HPDE6-E6E7 (cell line): Measurements from ENCODE around the gene ETV6.

Experiments
- DNase-seq: peaks from one replicate; pipeline ENCODE4 v3.0.0; 2011; ENCODE audit warnings: missing footprints; ENCODE audit errors: extremely low spot score

The ETV6 gene

GRCh38 chr12:11758087-11758486 lies 108.6 kb downstream of the ETV6 start:
- DNase-seq = no peak

DNA sequence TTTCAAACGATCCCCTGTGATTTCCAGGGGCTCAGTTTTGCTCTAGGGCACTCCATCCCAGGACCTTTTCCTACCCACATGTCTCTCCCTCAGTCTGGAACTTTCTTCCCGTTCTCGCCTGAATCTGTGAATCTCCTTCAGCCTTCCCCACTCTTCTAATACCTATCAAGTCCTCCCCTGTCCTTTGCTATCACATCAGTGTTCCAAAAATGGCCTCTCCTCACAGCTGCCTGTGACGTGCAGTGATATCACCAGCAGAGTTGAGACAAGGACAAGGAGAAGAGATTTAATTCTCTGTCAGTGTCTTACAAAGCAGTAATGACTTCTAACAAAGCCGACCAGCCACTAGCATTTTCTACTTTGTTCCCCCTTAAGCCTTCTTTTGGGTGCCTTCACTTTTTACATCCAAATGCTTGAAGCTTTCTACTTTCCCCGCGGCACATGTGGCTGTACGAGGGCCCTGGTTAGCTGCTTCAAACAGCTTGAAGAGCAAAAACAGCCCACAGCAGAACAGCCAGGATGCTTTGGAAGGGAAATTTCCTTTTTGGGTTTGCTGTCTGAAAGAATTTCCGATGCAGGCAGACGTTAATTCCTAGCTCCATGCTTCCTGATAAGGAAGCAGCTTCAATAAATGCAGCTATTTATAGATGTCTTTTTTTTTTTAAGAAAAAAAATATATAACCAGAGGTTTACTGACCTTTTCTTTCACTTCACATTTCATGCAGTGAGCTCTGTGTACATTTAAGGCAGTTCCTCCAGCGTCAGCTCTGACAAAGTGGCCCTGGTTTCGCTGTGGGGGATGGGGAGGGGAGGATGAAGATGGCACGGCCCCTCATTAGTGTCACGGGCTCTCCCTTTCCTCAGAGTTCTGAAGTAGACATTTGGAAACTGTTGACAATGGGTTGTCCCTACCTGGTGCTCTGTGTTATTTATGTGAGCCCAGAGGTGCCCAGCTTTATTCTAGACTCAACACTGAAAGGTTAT lies 109.3 kb downstream of the ETV6 start:
- no peak for DNase-seq

DNA sequence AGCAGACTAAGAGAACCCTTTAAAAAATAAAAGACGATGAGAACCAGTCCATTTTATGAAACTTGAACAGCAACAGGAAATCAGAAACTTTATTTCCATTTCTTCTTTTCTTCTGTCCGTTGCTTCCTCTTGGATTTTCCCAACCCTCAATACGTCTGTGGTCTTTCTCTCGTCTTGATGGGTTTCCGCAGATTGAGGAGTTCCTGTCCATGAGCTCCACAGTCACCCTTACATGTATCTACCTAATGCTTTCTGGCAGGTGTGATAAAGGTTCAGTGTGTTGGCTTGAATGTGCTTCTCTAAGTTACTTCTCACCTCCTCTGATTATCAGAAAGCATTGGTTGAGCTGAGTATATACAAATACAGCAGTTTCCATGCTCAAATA lies 110.0 kb downstream of the ETV6 start:
- DNase-seq = no peak

GRCh38 chr12:11759899-11760298 lies 110.4 kb downstream of the ETV6 start:
- DNase-seq = no peak

GRCh38 chr12:11761869-11762567 lies 112.5 kb downstream of the ETV6 start:
- DNase-seq = no peak

- no peak for DNase-seq
These were observed 113.4 kb downstream of the ETV6 start for GRCh38 chr12:11762723-11763326.

DNA sequence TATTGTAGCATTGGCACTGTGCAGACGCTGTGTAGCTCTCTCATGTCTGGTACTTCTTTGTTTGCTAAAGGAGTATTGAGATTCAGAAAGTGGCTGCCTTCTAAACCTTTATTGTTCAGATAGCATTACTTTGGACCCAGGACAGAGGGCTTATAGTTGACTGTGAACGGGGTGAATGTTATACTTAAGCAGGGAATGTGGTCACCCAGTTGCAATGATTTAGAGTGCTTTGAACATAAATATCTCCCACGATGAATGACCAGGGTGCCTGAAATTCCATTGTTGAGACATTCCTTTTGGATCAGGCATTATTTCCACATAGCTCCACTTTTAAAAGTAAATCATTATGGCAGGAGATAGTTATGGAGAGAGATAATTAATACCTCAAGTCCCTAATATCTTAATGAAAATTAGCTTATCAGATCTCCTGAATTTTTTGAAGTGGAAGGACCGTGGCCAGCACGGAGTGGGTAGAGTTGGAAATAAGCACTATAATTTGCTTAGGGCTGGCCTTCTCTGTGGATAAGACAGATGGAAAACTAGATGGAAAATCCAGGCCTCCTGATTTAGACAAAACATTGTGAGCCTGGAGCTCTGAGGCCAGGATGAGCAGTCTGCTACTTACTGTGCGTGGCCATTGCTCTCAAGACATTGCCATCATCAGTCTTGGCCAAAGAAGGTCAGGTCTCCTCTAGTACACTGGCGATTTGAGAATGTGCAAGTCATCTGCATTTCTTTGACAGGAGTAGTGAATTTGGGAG lies 114.5 kb downstream of the ETV6 start:
- DNase-seq = no peak

DNA sequence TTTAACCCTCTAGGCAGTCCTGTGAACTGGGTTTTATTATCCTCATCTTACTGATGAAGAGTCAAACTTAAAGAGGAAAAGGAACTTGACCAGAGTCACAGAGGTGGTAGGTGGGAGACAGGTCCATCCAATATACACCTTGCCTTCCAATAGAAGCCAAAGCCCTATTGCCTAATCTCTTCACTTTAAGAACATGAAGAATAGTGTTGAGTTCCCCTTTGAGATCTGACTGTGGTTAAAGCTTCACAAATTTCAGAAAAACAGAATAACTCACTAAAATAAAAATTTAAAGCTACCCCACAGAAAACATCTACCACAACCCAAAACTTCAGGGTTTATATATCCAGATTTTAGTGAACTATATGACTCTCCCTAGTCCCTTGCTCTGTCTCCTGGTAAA lies 115.4 kb downstream of the ETV6 start:
- DNase-seq = no peak

GRCh38 chr12:11765421-11765816 lies 115.9 kb downstream of the ETV6 start:
- DNase-seq = no peak

- DNase-seq = no peak
These were observed 116.6 kb downstream of the ETV6 start for GRCh38 chr12:11765817-11766794.

DNA sequence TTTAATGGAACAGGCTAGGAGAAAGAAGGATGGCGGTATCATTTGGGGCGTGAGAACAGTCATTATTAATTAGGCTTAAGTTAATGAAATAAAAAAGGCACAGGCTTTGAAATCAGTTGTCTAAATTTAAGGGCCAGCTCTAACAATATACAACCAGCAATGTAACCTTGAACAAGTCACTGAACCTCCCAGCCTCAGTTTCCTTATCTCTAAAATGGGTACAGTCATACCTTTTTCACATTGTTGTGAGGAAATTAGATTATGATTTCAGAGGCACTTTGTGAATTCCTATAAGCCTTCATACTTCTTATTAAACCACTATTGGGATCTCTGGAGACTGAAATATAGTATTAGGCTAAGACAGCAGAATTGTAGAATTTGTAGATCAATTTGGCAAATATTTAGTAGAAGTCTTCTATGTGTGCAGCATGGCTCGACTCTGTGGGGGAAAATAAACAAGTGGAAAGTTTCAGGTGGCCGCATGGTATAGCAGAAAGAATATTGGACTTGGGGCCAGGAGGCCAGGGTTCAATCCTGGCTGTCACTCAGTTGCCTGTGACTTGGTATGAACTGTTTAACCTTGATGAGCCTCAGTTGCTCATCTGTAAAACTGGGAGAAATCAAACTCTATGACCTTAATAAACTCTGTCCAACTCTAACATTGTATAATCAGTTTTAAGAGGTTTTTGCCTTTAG lies 117.7 kb downstream of the ETV6 start:
- DNase-seq = no peak

DNA sequence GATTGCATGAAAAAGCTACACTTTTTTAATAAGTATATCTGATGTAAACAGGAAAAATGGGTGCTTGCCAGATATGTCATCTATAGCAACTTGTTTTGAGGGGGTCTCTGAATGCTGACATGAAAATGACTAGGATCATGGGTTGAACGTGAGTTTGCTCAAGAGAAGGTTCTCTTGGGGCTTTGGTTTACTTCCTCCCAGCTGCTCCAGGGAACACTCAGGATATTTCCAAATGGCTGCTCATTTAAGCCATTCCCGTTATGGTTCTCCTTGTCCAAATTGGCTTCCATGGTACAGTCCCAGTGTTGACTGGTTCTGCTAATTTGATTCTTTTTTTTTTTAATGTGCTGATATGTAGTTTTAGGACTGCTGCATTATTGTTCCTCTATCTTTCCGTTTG lies 118.3 kb downstream of the ETV6 start:
- DNase-seq = no peak

GRCh38 chr12:11768233-11768965 lies 118.9 kb downstream of the ETV6 start:
- no peak for DNase-seq

DNA sequence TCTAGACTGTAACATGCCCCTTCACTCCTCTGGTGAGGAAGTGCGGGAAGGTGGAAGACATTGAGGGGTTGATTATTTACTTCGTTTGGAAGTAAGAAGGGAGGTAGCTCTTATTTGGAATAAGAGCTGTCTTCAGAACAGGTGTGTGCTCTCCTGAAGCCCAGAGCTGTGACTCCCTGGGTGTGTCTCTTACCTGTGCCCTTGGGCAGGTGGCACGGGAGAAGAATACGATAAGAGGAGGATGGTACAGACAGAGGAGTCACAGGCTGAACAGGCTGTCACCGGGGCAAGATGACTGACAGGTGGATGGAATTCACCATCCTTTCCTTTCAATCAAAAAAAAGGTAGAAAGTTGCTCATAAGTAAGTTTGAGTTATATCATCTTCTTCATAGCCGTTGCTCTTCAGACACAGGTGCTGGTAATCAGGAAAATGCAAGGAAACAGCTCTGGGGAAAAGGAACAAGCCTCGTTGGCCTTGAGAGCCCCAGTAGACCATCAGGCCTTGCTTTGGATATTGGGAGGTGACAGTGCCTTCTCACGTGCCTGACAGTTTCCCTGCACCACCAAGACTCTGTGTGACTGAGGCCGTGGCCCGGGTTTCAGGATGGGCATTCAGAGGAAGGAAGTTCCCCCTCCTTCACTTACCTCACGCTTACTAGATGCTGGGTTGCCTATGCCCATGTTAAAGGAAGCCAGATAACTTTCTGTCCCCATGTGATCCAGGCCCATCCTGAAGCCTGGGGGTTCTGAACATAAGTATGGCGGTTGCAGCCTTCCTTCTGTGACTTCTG lies 120.4 kb downstream of the ETV6 start:
- no peak for DNase-seq

- DNase-seq = no peak
These were observed 121.9 kb downstream of the ETV6 start for GRCh38 chr12:11771356-11771755.

GRCh38 chr12:11771895-11772502 lies 122.5 kb downstream of the ETV6 start:
- no peak for DNase-seq

DNA sequence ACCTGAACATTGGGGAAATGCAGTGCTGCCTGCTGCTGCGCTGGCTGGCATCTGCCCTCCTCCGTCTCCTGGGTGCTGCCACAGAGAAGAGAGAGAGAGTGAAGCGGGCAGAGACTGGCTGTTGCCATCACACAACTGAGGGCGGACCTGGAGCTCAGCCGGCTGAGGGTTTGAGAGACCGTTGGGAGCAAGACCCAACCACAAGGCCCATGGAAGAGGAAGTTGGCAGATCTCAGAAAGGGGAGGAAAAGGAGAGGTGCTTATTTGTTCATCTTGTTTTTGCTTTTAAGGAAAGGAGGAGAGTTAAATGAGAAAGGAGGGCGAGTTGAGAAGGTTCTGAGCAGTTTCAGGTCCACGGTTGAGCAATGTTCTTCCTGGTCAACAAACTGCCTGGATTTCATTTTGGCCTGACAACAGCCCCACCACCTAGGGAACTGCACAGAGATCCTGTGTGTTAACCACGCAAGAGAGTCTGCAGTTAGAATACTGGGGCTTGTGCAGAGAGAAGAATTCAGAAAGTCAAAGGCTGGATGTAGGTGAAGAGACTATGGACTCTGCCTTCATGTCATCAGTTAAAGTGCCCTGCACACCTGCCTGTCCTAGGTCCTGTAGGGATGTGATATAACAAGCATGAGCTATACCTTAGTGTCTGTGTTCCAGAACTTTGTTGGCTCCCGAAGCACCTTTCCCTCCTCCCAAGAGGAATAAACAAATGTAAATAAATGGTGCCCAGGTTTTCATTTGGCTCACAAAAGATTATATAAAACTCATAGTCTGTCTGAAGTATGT lies 124.6 kb downstream of the ETV6 start:
- no peak for DNase-seq
